Glutamatergic neuron (in vitro differentiated cells): ENCODE measurements around the gene DLEU7. TPM values are rescaled to one million over a fixed set of nuclear protein-coding genes. Genes with fewer than 3 reads are reported as not detected.

Experiments
- DNase-seq: peaks from one replicate; pipeline ENCODE4 v3.0.0; 2022
- H3K27ac Mint-ChIP-seq: one replicate; pipeline ENCODE4 v1.8.0; 2020; ENCODE audit warnings: mild to moderate bottlenecking, mixed read lengths, inconsistent platforms; ENCODE audit not compliant: unreplicated experiment
- H3K27me3 Mint-ChIP-seq: one replicate; pipeline ENCODE4 v1.8.0; 2020; ENCODE audit warnings: mild to moderate bottlenecking, moderate library complexity, mixed read lengths, inconsistent platforms; ENCODE audit not compliant: unreplicated experiment
- H3K36me3 Mint-ChIP-seq: one replicate; pipeline ENCODE4 v1.8.0; 2020; ENCODE audit warnings: mild to moderate bottlenecking, mixed read lengths, inconsistent platforms; ENCODE audit not compliant: unreplicated experiment
- H3K4me1 Mint-ChIP-seq: one replicate; pipeline ENCODE4 v1.8.0; 2020; ENCODE audit warnings: mild to moderate bottlenecking, low read depth, mixed read lengths, inconsistent platforms; ENCODE audit not compliant: unreplicated experiment
- H3K4me3 Mint-ChIP-seq: one replicate; pipeline ENCODE4 v1.8.0; 2020; ENCODE audit warnings: mild to moderate bottlenecking, mixed read lengths, inconsistent platforms; ENCODE audit not compliant: unreplicated experiment
- H3K9me3 Mint-ChIP-seq: one replicate; pipeline ENCODE4 v1.8.0; 2020; ENCODE audit warnings: mild to moderate bottlenecking, moderate library complexity, mixed read lengths, inconsistent platforms; ENCODE audit not compliant: unreplicated experiment
- total RNA-seq: library from RNA; stranded (reverse); fragmentation: NEBNext Ultra II Directional; extraction: Animal tissue kit (Norgen Biotek cat#: 25700); gene quantifications from one replicate; pipeline ENCODE4 v1.2.1, GENCODE V29; 2021; ENCODE audit not compliant: unreplicated experiment
- TF ChIP-seq, protein P1 (sequence below): fragments of 200-600 bp; sonication (generic); IDR thresholded peaks from one replicate; pipeline ENCODE4 v1.5.0; 2021; ENCODE audit not compliant: partially characterized antibody, unreplicated experiment

Gene DLEU7
- total RNA-seq, 1 donor from 2014 or later = 2.3 TPM

DNA sequence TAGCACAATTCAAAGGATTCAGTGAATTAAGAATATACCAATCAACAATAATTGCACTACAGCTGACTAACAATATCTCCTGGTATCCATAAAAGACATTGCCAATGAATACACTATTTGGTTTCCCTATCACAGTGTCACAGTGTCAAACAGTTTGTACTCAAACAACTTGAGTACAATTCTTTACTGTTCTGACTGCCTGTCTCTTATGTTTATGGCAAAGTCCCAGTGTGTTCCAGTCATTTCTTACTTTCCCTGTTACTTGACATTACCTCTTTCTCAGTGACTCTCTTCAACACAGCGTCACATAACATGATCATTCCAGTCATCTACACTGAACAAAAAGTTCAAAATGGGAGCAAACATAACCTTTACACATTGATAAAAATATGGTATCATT, 44.9 kb upstream of the DLEU7 start:
- Mint-ChIP-seq H3K4me3 (no peak overlapping the region), H3K36me3 (no peaks in the 10 kb centered on the region), H3K4me1 (peaks cover 13% of the 10 kb centered on the region), H3K27ac (no peak overlapping the region), H3K9me3 (no peaks in the 10 kb centered on the region), H3K27me3 (no peaks in the 10 kb centered on the region)
- DNase-seq = no peak
- TF ChIP-seq, protein P1, sequence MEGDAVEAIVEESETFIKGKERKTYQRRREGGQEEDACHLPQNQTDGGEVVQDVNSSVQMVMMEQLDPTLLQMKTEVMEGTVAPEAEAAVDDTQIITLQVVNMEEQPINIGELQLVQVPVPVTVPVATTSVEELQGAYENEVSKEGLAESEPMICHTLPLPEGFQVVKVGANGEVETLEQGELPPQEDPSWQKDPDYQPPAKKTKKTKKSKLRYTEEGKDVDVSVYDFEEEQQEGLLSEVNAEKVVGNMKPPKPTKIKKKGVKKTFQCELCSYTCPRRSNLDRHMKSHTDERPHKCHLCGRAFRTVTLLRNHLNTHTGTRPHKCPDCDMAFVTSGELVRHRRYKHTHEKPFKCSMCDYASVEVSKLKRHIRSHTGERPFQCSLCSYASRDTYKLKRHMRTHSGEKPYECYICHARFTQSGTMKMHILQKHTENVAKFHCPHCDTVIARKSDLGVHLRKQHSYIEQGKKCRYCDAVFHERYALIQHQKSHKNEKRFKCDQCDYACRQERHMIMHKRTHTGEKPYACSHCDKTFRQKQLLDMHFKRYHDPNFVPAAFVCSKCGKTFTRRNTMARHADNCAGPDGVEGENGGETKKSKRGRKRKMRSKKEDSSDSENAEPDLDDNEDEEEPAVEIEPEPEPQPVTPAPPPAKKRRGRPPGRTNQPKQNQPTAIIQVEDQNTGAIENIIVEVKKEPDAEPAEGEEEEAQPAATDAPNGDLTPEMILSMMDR = no peak

DNA sequence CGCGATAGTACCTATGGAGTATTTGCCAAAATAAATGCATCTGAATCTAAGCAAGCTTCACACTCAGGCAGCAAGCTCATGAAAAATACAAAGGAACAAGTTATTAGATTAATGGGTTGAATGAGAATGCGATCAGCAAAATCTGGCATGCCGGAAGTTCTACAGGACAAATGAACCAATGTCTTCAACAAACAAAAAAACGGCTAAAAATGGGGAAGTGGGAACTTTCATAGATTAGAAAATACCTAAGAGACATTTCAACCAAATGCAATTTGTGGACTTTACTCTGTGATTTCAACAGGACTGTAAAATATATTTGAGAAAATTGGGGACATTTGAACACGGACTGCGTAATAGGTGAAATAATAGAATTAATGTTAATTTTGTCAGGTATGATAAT, 43.7 kb upstream of the DLEU7 start:
- Mint-ChIP-seq H3K27ac (no peak overlapping the region), H3K36me3 (no peaks in the 10 kb centered on the region), H3K4me3 (no peak overlapping the region), H3K27me3 (no peaks in the 10 kb centered on the region), H3K4me1 (peaks cover 3% of the 10 kb centered on the region), H3K9me3 (no peaks in the 10 kb centered on the region)
- no peak for DNase-seq
- TF ChIP-seq, protein P1 = no peak

DNA sequence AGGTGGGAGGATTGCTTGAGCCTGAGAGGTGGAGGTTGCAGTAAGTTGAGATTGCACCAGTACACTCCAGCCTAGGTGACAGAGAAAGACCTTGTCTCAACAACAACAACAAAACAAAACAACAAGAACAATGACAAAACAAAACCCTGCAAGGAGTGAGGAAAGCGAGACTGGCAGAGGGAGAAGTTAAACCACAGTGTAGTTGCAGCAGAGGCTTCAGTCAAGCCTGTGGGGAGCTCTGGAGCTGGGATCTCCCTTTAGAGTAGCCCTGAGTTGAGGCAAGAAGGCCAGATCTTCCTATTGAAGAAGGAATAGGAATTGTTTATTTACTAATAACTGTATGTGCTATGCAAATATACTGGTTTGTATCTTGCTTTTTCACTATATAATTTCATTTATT, 40.8 kb upstream of the DLEU7 start:
- Mint-ChIP-seq H3K9me3 (no peaks in the 10 kb centered on the region), H3K36me3 (no peaks in the 10 kb centered on the region), H3K4me3 (no peak overlapping the region), H3K27ac (no peak overlapping the region), H3K4me1 (no peaks in the 10 kb centered on the region), H3K27me3 (no peaks in the 10 kb centered on the region)
- DNase-seq = no peak
- TF ChIP-seq, protein P1 = no peak

DNA sequence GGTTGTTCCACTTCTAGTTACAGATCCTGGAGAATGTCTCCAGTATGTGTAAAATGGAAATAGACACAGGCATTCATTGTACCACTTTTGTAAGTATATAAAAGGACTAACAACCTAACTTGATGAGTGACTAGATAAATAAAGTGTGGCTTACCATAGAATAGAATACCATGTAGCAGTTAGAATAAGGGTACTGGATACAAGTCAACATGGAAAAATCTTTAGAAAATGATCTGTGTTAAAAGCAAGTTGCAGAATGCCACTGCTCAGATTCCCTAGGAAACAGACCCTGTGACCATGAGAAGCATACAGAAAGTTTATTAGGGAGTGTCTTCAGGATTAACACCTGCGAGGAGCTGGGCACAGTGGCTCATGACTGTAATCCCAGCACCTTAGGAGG, 40.2 kb upstream of the DLEU7 start:
- H3K4me1 Mint-ChIP-seq = no peaks in the 10 kb centered on the region
- no peaks in the 10 kb centered on the region for H3K9me3 Mint-ChIP-seq
- no peak for DNase-seq
- TF ChIP-seq, protein P1 = no peak
- H3K36me3 Mint-ChIP-seq = no peaks in the 10 kb centered on the region
- no peak overlapping the region for H3K4me3 Mint-ChIP-seq
- no peak overlapping the region for H3K27ac Mint-ChIP-seq
- no peaks in the 10 kb centered on the region for H3K27me3 Mint-ChIP-seq

DNA sequence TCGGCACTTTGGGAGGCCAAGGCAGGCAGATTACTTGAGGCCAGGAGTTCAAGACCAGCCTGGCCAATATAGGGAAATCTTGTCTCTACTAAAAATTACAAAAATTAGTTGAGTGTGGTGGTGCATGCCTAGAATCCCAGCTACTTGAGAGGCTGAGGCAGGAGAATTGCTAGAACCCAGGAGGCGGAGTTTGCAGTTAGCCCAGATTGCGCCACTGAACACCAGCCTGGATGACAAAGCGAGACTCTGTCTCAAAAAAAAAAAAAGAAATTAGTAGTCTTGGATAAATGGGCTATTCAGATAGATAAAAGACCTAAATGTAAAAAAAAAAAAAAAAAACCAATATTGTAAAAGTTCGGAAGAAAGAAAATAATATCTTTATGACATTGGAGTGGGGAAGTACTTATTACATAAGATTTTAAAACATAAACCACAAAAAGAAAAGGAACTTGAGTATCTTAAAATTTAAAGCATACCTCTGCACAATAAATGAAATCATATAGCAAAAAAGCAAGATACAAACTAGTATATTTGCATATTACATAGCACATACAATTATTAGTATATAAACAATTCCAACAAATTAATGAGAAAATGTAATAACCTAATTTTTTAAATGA, 39.4 kb upstream of the DLEU7 start:
- no peaks in the 10 kb centered on the region for H3K4me1 Mint-ChIP-seq
- no peaks in the 10 kb centered on the region for H3K9me3 Mint-ChIP-seq
- no peak for DNase-seq
- TF ChIP-seq, protein P1 = no peak
- no peaks in the 10 kb centered on the region for H3K36me3 Mint-ChIP-seq
- no peak overlapping the region for H3K4me3 Mint-ChIP-seq
- H3K27ac Mint-ChIP-seq = no peak overlapping the region
- H3K27me3 Mint-ChIP-seq = no peaks in the 10 kb centered on the region
